H1 (cell line): ENCODE results near the gene ZNF334. TPM values are rescaled to one million over a fixed set of nuclear protein-coding genes. Genes with fewer than 3 reads are reported as not detected.

Experiments used
- CTCF ChIA-PET: fragments of 300-600 bp; sonication (Branson Sonifier 250); formaldehyde crosslinking; loops from one replicate; lab custom pipeline; 2021; ENCODE audit not compliant: partially characterized antibody; lab: Charles Lee
- POLR2A ChIA-PET: fragments of 300-600 bp; sonication (Branson Sonifier 250); formaldehyde crosslinking; loops from one replicate; lab custom pipeline; 2021; ENCODE audit warnings: inconsistent platforms; ENCODE audit not compliant: partially characterized antibody; lab: Charles Lee
- DNase-seq, 2 experiments: peaks; one replicate each; pipeline versions ENCODE4 v3.0.0 to v3.0.0-alpha.2; 2010 to 2022; ENCODE audit warnings: low spot score in 2 of 2, low read depth in 1 of 2, mixed read lengths in 1 of 2
- FAIRE-seq: peaks from 2 replicates; lab custom pipeline; 2011; peaks lifted over from hg19 to GRCh38; lab: Jason Lieb, UNC
- H2AFZ ChIP-seq: 2 replicates; pipeline ENCODE4 v1.8.1; 2012; ENCODE audit warnings: low read length, inconsistent platforms
- H2AK5ac ChIP-seq: 2 replicates; pipeline ENCODE4 v1.6.1; 2013; ENCODE audit warnings: low read depth, low read length
- H2BK120ac ChIP-seq: replicated peaks from 2 replicates; pipeline ENCODE3; 2013; ENCODE audit warnings: low read depth, low read length, inconsistent platforms
- H2BK12ac ChIP-seq: 2 replicates; pipeline ENCODE4 v1.6.1; 2013; ENCODE audit warnings: low read depth, low read length
- H2BK15ac ChIP-seq: 2 replicates; pipeline ENCODE4 v1.6.1; 2013; ENCODE audit warnings: low read length
- H2BK20ac ChIP-seq: 2 replicates; pipeline ENCODE4 v1.6.1; 2013; ENCODE audit warnings: low read length
- H2BK5ac ChIP-seq: 2 replicates; pipeline ENCODE4 v1.6.1; 2013; ENCODE audit warnings: low read depth, low read length
- H3K14ac ChIP-seq: 2 replicates; pipeline ENCODE4 v1.6.1; 2013; ENCODE audit warnings: inconsistent platforms; ENCODE audit not compliant: insufficient read length
- H3K18ac ChIP-seq: 2 replicates; pipeline ENCODE4 v1.6.1; 2013; ENCODE audit warnings: low read length; ENCODE audit errors: extremely low read depth
- H3K23ac ChIP-seq: 2 replicates; pipeline ENCODE4 v1.6.1; 2013; ENCODE audit warnings: inconsistent platforms; ENCODE audit not compliant: insufficient read length
- H3K23me2 ChIP-seq: 2 replicates; pipeline ENCODE4 v1.6.1; 2013; ENCODE audit warnings: low read depth, low read length
- H3K27ac ChIP-seq: 2 replicates; pipeline ENCODE4 v1.6.1; 2011; ENCODE audit warnings: low read depth, low read length, inconsistent platforms
- H3K27me3 ChIP-seq, 4 experiments: replicated peaks in 1 of 4; 1 replicate in 1 of 4; 2 replicates in 3 of 4; pipeline versions ENCODE4 v1.6.1 to v1.8.1; 2011 to 2013; ENCODE audit warnings: low read length in 3 of 4, mild to moderate bottlenecking in 3 of 4, inconsistent platforms in 2 of 4, mixed read lengths in 2 of 4, moderate library complexity in 1 of 4; ENCODE audit not compliant: control insufficient read depth in 3 of 4, insufficient read depth in 3 of 4; ENCODE audit errors: extremely low read depth in 1 of 4
- H3K36me3 ChIP-seq, 4 experiments: 2 replicates each; pipeline versions ENCODE4 v1.6.1 to v1.8.1; 2011 to 2013; ENCODE audit warnings: mild to moderate bottlenecking in 4 of 4, low read length in 3 of 4, moderate library complexity in 2 of 4, control low read depth in 1 of 4, inconsistent platforms in 1 of 4; ENCODE audit not compliant: insufficient read depth in 4 of 4, control insufficient read depth in 2 of 4
- H3K4ac ChIP-seq: replicated peaks from 2 replicates; pipeline ENCODE3; 2013; ENCODE audit warnings: low read length, low read depth, mixed read lengths, inconsistent platforms; ENCODE audit not compliant: insufficient read length
- H3K4me1 ChIP-seq, 4 experiments: replicated peaks in 1 of 4; 1 replicate in 1 of 4; 2 replicates in 3 of 4; pipeline versions ENCODE4 v1.6.1 to v1.8.1; 2011 to 2013; ENCODE audit warnings: low read length in 3 of 4, inconsistent platforms in 2 of 4, mixed read lengths in 1 of 4; ENCODE audit not compliant: insufficient read depth in 4 of 4, control insufficient read depth in 3 of 4
- H3K4me2 ChIP-seq, 2 experiments: 2 replicates each; pipeline versions ENCODE4 v1.6.1 to v1.8.1; 2011 to 2013; ENCODE audit warnings: low read depth in 2 of 2, low read length in 2 of 2, control low read depth in 1 of 2, inconsistent platforms in 1 of 2, mild to moderate bottlenecking in 1 of 2; ENCODE audit not compliant: insufficient read depth in 1 of 2
- H3K4me3 ChIP-seq, 4 experiments: fragments of 200-600, 300-600 bp in 1 of 4; sonication (generic), shearing (Covaris generic), sonication (Bioruptor Twin) in 1 of 4; 2 replicates each; pipeline versions ENCODE4 v1.5.1 to v1.8.1; 2011 to 2016; ENCODE audit warnings: low read length in 4 of 4, low read depth in 3 of 4, control low read depth in 2 of 4, inconsistent platforms in 2 of 4, mild to moderate bottlenecking in 2 of 4, mixed read lengths in 1 of 4, moderate library complexity in 1 of 4; ENCODE audit not compliant: insufficient read depth in 2 of 4; ENCODE audit errors: extremely low read depth in 1 of 4
- H3K56ac ChIP-seq: replicated peaks from 2 replicates; pipeline ENCODE3; 2013; ENCODE audit warnings: low read depth, mild to moderate bottlenecking, mixed read lengths, low read length, inconsistent platforms; ENCODE audit not compliant: insufficient read length
- H3K79me1 ChIP-seq: 2 replicates; pipeline ENCODE4 v1.6.1; 2013; ENCODE audit warnings: low read depth, low read length, control low read depth
- H3K79me2 ChIP-seq, 2 experiments: 2 replicates each; pipeline versions ENCODE4 v1.6.1 to v1.8.1; 2012 to 2013; ENCODE audit warnings: low read length in 2 of 2, mild to moderate bottlenecking in 2 of 2, inconsistent platforms in 1 of 2; ENCODE audit not compliant: insufficient read depth in 2 of 2, control insufficient read depth in 1 of 2
- H3K9ac ChIP-seq, 4 experiments: replicated peaks in 1 of 4; 1 replicate in 1 of 4; 2 replicates in 3 of 4; pipeline versions ENCODE4 v1.6.1 to v1.8.1; 2011 to 2013; ENCODE audit warnings: low read depth in 3 of 4, low read length in 3 of 4, control low read depth in 2 of 4, mild to moderate bottlenecking in 2 of 4, moderate library complexity in 2 of 4, inconsistent platforms in 1 of 4; ENCODE audit errors: extremely low read depth in 1 of 4
- H3K9me3 ChIP-seq, 2 experiments: 2 replicates each; pipeline versions ENCODE4 v1.6.1 to v1.8.1; 2012 to 2013; ENCODE audit warnings: mild to moderate bottlenecking in 2 of 2, moderate library complexity in 2 of 2, control low read depth in 1 of 2, inconsistent platforms in 1 of 2, low read depth in 1 of 2, low read length in 1 of 2, mixed read lengths in 1 of 2; ENCODE audit not compliant: insufficient read depth in 2 of 2
- H4K20me1 ChIP-seq, 2 experiments: replicated peaks in 1 of 2; 2 replicates each; pipeline versions ENCODE3 to v1.8.1; 2011 to 2013; ENCODE audit warnings: inconsistent platforms in 2 of 2, low read length in 2 of 2, mild to moderate bottlenecking in 1 of 2; ENCODE audit not compliant: insufficient read depth in 2 of 2, control insufficient read depth in 1 of 2
- H4K5ac ChIP-seq: 2 replicates; pipeline ENCODE4 v1.6.1; 2013; ENCODE audit warnings: low read length, low read depth, mixed read lengths, inconsistent platforms; ENCODE audit not compliant: insufficient read length
- H4K8ac ChIP-seq: 2 replicates; pipeline ENCODE4 v1.8.0; 2013; ENCODE audit warnings: mild to moderate bottlenecking, moderate library complexity, low read length, inconsistent platforms; ENCODE audit not compliant: insufficient read depth; ENCODE audit errors: extremely low read depth
- H4K91ac ChIP-seq: replicated peaks from 2 replicates; pipeline ENCODE3; 2013; ENCODE audit warnings: low read length, mixed read lengths, inconsistent platforms; ENCODE audit not compliant: insufficient read length
- CTCF ChIP-seq, 3 experiments: IDR thresholded peaks; 1 replicate in 2 of 3; 2 replicates in 1 of 3; pipeline versions ENCODE4 v1.5.1 to v1.6.1; 2011; ENCODE audit warnings: low read length in 3 of 3, mild to moderate bottlenecking in 3 of 3, inconsistent platforms in 2 of 3, low read depth in 1 of 3, moderate library complexity in 1 of 3; ENCODE audit not compliant: insufficient read depth in 1 of 3; ENCODE audit errors: control extremely low read depth in 1 of 3
- RAD21 ChIP-seq, 2 experiments: IDR thresholded peaks in 1 of 2; conservative IDR thresholded peaks in 1 of 2; 2 replicates each; pipeline ENCODE4 v1.6.1; 2011; ENCODE audit warnings: low read depth in 2 of 2, low read length in 2 of 2, improper control_type of control experiment in 1 of 2, inconsistent platforms in 1 of 2, mild to moderate bottlenecking in 1 of 2, moderate library complexity in 1 of 2
- SUZ12 ChIP-seq: fragments of 200-600 bp; sonication (generic); IDR thresholded peaks from 2 replicates; pipeline ENCODE4 v1.6.1; 2012; ENCODE audit warnings: mild to moderate bottlenecking, inconsistent platforms, low read length, moderate library complexity, mixed read lengths
- WGBS, 2 experiments: shearing (Covaris generic) in 1 of 2; methylation state at CpG; one replicate each; pipeline versions ENCODE4 v1.1.6 to v1.1.7; 2013 to 2015; ENCODE audit warnings: low lambda C conversion rate in 2 of 2, mixed read lengths in 2 of 2, inconsistent platforms in 1 of 2, low coverage in 1 of 2, missing lambda C conversion rate in 1 of 2; ENCODE audit not compliant: insufficient replicate concordance in 2 of 2, insufficient coverage in 1 of 2, insufficient read length in 1 of 2; ENCODE audit errors: extremely low coverage in 1 of 2, missing lambda C conversion rate in 1 of 2; 5-methylcytosine and 5-hydroxymethylcytosine counted together
- polyA plus RNA-seq, 7 experiments: library from polyadenylated mRNA; depleted of rRNA in 3 of 7; stranded (reverse) in 5 of 7; unstranded in 2 of 7; fragments of >200 nt in 5 of 7; fragments of 200-250 nt in 2 of 7; gene quantifications; 1 replicate in 5 of 7; 2 replicates in 1 of 7; 4 replicates in 1 of 7; pipeline versions ENCODE4 v1.2.1 to v1.2.3, GENCODE V29; 2011 to 2013; ENCODE audit warnings: missing spikeins in 2 of 7, mixed read lengths in 2 of 7
- total RNA-seq: library from RNA; stranded (reverse); fragmentation: NEBNext Ultra II Directional; extraction: Animal tissue kit (Norgen Biotek cat#: 25700); gene quantifications from 2 replicates; pipeline ENCODE4 v1.2.1, GENCODE V29; 2021

Gene ZNF334
- total and polyA plus RNA-seq, 2 of the 8 experiments (the other 6 are each of a cell fraction or from before 2014, with no cell fraction given), result 8.8 to 17.8 TPM

- H3K36me3 ChIP-seq, result no peaks in the 10 kb centered on the region
- H2AFZ ChIP-seq, result no peak overlapping the region
- no peaks in the 10 kb centered on the region for H3K79me2 ChIP-seq
- FAIRE-seq (no peak), DNase-seq (no peak)
- H2BK15ac ChIP-seq, result 0 out of 2 replicates have a peak overlapping the region, but pooled peaks have one; percentile 41
- WGBS, 2 experiments, result 89% methylated on average over 7 of the region's 7 CpGs; no CpG with 5 or more reads in 1 of the 2 experiments
- H4K8ac ChIP-seq, result no peak overlapping the region
- H2BK12ac ChIP-seq, result 0 out of 2 replicates have a peak overlapping the region, but pooled peaks have one; percentile 50
- H3K23me2 ChIP-seq, result peaks cover 2% of the 10 kb centered on the region; the same call in 1 of the 2 replicates
- POLR2A ChIA-PET, result interaction anchor here (0.7 to 2.3 kb wide), 4 partner anchors 9 to 129 kb away, joined by 3 to 5 read pairs (median 4); partner anchors contain the start of genes SLC13A3 and TP53RK
- no peak overlapping the region for H2BK5ac ChIP-seq
- H3K27me3 ChIP-seq, result no peaks in the 10 kb centered on the region
- H2AK5ac ChIP-seq, result no peak overlapping the region
- TF ChIP-seq SUZ12 (no peak), CTCF (IDR thresholded peaks at IDR 0.05; ENCODE audit: control extremely low read depth in 1 of 3, insufficient read depth in 1 of 3, low read depth in 1 of 3, low read length in 3 of 3) (peak in 2 of 3 experiments; percentile 33 to 35; a peak in 2 of 4 replicates), RAD21 (IDR thresholded peaks at IDR 0.05 in 1 of 2, conservative IDR thresholded peaks at IDR 0.05 in 1 of 2; ENCODE audit: low read depth in 2 of 2, low read length in 2 of 2) (peak; percentile 37 to 59; a peak in 3 of 4 replicates)
- no peak overlapping the region for H2BK20ac ChIP-seq
- H3K23ac ChIP-seq, result no peak overlapping the region
- H3K4me1 ChIP-seq, result peaks cover 14 to 25% (median 16%) of the 10 kb centered on the region in 4 experiments
- H3K9ac ChIP-seq, result no peak overlapping the region
- no peak overlapping the region for H3K14ac ChIP-seq
- no peak overlapping the region for H3K4ac ChIP-seq
- H3K9me3 ChIP-seq, result no peaks in the 10 kb centered on the region
- no peak overlapping the region for H3K4me2 ChIP-seq
- H4K20me1 ChIP-seq, result no peaks in the 10 kb centered on the region
- H3K56ac ChIP-seq, result no peak overlapping the region
- H3K4me3 ChIP-seq, result no peak overlapping the region
- H3K27ac ChIP-seq, result no peak overlapping the region
- H4K91ac ChIP-seq, result no peak overlapping the region
- H3K18ac ChIP-seq, result no peak overlapping the region
- no peak overlapping the region for H2BK120ac ChIP-seq
- H3K79me1 ChIP-seq, result no peaks in the 10 kb centered on the region; the same call in 1 of the 2 replicates
- H4K5ac ChIP-seq, result no peak overlapping the region
- CTCF ChIA-PET, result interaction anchor here (0.6 to 4.9 kb wide), 15 partner anchors 9 to 126 kb away, joined by 3 to 64 read pairs (median 4); partner anchors contain the start of gene OCSTAMP
Observed at GRCh38 chr20:46559685-46560440, 46.5 kb upstream of the ZNF334 start.
